Inflammatory macrophage (primary cell): ENCODE results near the gene PIR.
A peak's percentile ranks its signal among the peaks of the same experiment; 100 is the strongest.

ENCODE experiments used
- DNase-seq, 2 donors: peaks; one replicate each; pipeline ENCODE4 v3.0.0-alpha.2; 2020 to 2022
- total RNA-seq, 18 experiments: gene quantifications; one replicate each; lab custom pipeline; 2026; ENCODE audit warnings: mixed read lengths in 6 of 18, inconsistent platforms in 2 of 18; lab: John Stamatoyannopoulos, UW

The PIR gene
- 9.2 to 45.1 (median 23.7) reads per million in 18 experiments for total RNA-seq

DNA sequence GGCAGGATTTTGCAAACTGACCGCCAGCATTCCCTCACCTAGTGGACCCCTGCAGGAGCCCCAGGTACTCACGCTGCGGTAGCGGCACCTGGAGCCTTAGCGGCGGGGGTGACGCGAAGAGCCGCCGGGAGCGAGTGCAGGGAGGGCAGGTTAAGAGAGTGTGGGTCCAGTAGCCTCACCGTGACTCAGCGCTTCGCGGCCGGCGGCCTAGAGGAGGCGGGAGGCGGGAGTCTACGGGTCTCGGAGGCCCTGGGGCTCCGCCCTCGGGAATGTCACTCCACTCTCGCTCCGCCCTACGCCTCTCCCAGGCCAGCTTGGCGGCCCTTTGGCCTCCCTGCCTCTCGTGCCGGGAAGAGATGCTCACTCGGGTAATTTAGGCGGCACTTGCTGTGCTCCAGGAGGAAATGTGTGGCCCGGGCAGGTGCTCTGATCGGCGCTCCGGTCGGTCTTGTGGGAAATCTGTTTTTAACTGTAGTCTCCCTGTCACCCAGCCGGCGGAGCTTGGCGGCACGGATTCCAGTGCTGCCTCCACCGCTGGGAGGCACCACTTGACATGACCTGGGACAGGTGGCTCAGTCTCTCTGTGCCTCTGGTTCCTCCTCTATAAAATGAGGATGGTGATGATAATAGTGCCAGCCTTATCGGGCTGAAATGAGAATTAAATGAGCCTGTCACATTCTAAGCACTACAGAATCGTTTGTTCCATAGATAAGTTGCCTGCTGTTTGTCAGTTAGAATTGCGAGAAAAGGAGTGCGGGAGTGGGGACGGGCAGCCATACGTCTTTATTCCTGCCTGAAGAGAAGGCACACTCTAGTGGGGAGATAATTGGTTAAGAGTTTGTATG lies at the start of gene PIR:
Gene PIR (minus strand): TSS at position 216 of the 845 bp plus-strand sequence. CDS start 2,076 bp downstream, outside the sequence.
- DNase-seq: peak; percentile 72 to 84

DNA sequence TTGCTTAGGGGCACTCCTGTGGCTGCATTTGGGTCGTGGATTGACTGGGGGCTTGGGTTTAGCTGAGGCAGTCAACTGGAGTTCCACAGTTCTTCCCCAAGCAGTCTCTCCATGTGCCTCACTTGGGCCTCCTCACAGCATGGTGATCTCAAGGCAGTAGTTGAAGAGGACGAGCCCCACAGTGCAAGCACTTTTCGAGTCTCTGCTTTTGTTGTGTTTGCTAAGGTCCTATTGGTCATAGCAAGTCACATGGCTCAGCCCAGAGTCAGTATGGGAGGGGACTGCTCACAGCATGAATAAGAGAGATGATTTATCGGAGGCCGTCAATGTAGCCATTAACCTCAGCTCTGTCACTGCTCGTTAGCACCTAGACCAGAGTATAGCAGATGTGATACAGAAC lies 37.2 kb upstream of the PIR start:
- DNase-seq: no peak

DNA sequence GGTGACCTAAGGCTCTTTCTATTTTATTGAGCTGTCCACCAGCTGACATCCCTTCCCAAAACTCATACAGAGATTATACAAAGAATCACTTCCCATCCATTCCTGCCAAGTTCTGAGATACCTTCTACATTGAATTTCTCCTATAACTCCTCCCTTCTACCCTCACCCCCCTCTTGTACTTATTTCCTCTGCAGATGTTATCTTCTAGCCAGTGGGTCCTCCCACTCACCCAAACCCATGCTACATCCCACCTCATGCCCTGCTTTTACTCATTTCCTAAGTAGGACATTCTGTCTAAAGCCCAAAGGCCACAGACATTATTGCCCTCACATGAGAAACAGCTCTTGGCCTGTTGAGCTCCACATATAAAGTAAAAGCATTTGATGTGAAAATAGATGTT lies 36.0 kb upstream of the PIR start:
- DNase-seq: no peak

DNA sequence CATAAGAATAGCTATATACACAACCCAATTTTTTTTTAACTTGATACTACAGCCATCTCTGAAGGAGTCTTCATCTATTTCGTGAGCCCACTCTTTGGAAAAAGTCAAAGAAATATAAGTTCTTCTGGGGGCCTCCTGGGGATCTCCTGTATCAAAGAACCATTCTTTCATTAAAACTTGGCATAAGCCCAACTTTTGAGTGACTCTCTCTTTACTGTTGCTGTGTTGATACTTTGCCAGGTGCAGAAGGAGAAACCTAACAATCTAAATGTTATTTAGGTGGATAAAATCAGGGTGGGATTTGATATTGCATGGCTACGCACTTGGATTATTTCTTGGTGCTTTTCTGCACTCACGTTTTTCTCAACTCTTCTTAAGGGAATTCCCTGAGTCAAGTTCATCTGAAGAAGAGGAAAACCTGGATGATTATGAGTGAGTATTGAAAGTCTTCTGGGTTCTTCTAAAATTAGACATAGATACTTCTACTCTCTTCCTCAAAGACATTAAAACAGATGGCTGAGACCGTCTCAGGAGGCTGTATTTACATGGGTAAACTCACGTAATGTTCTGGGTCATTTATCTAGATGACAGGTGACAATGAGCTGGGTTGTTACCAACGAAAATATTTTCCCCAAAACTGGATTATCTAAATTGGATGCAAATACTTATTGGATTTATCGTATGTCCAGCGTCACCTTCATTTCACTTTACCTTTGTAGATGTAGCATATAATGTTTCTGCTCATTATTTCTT lies 32.7 kb upstream of the PIR start:
- no peak for DNase-seq

DNA sequence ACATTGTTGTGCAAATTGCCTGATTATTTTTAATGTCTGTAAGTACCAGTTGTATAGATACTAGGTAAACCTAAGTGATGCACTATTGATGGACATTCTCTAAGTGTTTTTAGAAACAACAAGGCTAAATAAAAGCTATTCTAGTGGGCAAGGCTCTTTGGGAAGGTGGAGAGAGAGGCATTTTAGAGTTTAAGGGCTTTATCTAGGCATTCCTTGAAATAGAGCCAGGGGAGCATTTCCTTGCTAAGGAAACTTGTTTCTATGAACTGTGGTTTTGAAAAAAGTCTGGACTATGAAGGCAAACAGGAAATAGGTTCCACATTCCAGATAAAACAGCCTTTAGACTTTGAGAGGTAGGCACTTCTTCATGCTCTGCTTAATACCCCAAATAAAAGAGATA lies 31.3 kb upstream of the PIR start:
- DNase-seq: no peak

DNA sequence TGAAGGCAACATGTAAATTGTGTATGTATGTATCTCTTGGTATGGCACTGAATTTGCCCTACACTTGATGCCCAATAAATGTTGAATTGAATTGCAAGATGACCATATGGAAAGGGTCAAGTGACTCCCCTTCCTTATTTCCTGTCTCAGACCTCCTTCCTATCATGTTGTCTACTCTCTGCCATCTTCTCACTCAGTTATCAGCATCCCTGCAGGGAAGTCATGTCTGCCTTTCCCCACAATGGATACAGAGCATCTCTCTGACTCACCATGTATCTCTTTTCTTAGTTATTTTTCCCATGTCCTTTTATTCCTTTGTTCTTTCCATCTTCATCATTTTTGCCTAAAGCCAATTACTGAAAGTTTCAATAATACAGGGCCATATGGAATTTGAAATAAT lies 30.0 kb upstream of the PIR start:
- DNase-seq: no peak

DNA sequence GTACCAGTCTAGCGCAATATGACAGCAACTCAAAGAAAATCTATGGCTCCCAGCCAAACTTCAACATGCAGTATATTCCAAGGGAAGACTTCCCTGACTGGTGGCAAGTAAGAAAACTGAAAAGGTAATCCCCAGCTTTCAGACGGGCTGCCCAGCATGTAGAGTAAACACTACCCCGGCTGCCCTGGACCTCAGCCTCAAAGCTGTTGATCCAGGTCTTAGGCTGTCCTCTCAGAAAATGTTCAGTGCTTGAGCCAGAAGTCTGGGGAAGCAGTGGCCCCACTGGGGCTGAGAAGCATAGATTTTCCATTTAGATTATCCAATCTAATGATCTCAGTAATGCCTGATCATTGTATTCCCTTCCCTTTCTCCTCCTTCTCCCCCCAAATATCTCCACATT lies 29.3 kb upstream of the PIR start:
- DNase-seq: no peak

DNA sequence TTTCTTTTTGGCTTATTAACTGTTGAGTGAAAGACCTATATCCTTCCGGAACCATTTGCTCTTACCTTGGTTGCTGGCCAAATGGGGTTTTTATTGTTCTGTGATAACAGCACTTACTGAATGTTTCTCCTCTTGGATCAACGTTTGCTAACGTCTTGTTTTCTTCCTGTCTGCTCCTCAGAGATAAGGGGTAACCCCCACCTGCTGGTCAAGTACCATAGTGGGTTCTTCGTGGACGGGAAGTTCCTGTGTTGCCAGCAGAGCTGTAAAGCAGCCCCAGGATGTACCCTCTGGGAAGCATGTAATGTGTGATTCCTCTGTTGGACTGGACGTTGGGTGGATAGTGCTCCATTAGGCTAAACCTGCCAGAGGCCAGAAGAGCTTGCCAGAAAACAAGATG lies 22.8 kb upstream of the PIR start:
- no peak for DNase-seq

DNA sequence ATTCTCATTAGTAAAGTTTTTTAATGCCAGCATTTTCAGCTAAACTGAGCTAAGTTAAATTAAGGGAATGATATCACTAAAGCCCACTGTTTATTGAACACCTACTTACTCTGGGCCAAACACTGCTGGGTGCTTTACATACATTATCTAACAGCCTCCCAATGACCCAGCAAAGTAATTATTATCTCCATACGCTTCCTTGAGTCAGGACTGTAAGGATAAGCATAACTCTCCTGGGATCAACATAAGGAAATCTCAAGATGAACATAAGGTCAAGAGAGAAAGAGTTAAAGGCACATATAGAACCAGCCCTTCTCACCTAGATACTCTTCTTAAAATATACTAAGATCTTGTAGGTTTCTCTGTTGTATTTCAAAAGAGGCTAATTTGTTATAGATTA lies 21.1 kb upstream of the PIR start:
- no peak for DNase-seq

DNA sequence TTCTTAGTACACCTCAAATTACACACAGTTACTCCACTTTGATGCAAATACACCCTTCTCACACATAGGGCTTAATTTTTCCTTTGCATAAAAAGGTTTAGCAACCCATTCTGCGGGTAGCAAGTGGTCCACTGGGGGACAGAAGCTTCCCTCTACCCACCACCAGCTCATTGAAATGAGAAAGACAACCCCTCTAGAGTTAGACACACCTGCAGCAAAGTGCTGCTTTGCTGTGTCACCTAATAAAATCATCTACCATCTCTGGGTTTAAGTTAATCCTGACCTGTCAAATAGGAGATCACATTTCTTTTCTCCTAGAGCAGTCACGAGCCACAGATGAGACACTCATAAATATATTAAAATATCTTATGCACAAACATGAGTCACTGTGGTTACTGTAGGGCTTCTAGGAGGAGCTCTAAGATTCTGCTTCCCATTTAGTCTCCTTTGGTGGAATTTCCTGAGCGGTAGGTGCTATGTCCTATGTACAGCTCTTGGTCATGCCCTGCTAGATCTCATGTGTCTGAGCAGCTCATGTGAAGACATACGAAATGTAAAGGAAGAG lies 19.4 kb upstream of the PIR start:
- DNase-seq: no peak

DNA sequence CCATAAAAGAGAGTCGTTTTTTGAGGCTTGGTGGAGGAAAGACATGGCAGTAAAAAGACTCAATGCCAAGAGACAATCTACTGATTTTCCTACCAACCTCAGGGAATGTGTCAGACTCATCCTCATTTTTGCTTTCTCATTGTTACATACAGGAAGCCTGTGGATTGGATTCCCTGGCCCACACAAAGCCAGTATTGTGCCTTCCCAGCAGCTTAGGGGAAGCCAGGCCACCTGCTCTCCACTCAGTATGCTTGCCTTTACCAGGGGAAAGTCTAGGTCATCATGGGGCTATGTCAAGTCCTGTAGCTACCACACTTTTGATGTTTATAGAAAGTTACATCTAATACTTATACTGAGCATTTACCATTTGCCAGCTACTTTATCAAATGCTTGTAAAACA lies 18.4 kb upstream of the PIR start:
- DNase-seq: no peak

DNA sequence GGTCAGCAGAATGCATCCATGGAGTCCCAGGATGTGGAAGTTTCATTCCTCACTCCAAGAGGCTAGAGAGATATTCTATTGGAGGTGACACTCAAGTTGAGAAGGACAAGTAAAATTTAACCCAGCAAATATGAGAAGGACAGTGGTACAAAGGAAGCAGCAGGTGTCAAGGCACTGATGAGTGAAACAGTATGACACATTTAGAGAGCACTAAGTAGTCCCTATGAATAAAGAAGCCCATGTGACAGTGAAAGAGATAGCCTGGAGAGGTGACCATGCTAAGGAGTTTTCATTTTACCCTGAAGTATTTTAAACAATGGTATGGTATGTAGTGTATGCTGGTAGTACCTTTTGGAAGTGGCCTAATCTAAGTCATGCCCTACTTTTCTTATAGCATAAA lies 16.7 kb upstream of the PIR start:
- no peak for DNase-seq

DNA sequence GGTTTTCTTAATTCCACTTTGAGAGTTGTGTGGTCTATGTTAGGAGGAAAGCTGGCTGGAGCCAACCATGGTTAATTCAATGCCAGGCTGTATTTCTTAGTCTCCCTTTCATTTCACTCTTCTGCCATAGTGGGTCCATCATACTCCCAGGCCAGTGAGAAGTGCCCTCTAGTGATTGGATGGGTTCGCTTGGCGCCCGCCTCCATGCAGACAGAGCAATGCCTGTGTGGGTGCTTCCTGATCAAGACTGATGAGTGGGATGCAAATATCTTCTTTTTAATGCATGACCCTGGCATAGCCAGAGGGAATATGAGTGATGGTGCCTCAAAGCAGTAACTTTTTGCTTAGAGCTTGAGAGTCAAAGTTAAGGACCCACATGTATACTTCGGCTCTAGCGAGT lies 13.9 kb upstream of the PIR start:
- DNase-seq: no peak

DNA sequence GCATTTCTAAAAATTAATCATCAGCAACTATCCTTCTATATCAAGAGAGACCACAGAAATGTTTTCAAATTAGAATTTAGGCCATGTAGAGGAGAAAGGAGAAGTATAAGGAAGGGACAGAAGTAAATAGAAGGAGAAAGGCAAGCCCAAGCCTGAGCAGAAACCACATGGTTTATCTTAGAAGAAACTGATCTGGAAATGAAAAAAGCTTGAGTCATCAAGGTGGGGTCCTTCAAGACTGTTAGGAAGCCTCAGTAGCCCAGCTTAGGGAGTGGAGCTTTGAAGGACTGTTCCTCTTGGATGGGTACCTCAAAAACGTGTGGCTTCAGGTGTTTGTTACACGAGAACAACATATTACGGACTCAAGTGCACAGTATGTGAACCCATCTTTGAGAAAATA lies 12.0 kb upstream of the PIR start:
- DNase-seq: no peak

DNA sequence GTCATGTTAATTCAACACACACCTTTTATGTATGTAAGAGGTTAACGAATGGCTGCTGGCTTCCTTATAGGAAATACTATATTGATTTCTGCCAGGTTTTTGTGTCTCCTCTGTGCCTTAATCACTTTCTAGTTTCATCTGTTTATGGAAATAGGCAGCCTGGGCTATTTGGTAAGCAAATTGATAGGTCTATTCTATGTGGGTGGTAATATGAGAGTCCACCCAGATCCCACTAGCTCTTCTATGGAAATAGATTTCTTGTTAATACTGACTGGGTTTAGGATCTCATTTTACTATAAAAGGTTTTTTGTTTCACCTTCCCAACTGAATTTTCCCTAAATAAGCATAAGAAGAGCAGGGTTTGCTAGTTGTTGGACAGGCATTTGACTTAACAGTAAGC lies 11.5 kb upstream of the PIR start:
- no peak for DNase-seq

DNA sequence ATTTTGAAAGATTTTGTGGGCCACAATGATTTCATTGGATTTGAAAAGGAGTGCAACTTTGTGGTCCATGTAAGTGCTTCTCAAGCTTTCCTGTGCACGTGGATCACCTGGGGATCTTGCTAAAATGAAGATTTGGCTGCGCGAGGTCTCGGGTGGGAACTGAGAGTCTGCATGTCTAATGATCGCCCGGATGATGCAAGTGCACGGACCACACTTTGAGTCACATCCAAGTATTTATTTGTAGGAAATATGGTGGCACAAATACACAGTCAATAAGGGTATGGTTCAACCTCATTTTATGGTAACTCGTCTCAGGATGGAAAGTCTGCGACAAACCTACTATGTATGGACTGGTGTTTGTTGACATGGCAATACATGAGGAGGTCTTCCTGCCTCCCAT lies 8.4 kb upstream of the PIR start:
- no peak for DNase-seq

DNA sequence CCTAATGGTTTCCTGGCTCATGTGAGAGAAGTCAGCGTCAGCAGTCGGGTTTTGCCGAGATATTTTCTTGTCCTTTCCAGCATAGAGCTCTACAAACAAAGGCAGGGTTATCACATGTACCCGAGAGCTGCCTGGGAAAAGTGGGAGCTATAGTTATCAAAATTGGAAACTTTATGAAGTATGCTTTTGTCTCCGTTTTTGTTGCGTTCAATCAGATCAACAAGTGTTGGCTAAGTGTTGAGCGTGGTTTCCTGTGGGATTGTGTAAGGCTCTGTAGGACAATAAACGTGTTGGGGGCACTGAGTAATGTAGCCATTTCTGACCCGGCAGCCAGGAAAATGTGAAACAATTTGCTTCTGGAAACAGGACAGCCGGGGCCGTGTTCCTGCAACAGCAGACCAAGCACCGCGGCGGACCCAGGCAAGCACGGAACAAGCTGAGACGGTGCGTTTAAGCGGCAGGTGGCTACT lies 7.4 kb upstream of the PIR start, which contains the start of gene BMX:
Gene BMX (plus strand): TSS at position 311 of the 470 bp plus-strand sequence. CDS start 7,547 bp downstream, outside the sequence.
- no peak for DNase-seq

DNA sequence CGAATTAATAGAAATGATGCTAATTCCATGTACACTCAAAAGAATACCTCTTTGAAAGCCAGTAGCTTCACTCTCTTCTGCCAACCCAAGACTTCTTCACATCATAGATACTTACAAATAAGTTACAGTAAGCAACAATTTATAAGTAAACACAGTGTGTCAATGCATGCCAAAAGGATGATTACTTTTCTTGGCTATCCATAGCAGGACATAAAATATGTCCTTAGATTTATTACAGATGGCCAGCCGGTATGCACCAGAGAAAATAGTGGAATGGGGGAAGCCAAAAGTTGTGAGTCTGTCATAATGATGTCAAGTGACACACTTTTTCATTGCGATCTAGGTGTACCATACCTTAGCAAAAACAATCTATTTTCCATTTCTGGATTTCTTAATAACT lies 6.8 kb upstream of the PIR start:
- no peak for DNase-seq

DNA sequence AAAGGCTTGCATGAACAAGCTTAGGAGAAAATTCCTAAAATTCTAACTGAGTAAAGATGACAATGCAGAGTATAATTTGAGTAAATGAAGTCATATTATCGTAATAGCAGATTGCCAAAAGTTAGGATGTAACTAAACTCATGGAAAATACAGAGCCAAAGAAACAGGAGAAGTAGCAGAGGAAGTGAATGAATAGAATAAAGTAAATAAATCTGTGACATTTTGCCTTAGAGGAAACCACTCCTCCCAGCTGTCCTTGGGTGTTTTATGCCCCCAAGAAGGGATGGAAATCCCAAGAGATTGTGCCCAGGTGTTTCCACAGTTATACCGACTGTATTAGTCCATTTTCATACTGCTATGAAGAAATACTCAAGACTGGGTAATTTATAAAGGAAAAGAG lies 5.6 kb upstream of the PIR start:
- no peak for DNase-seq

DNA sequence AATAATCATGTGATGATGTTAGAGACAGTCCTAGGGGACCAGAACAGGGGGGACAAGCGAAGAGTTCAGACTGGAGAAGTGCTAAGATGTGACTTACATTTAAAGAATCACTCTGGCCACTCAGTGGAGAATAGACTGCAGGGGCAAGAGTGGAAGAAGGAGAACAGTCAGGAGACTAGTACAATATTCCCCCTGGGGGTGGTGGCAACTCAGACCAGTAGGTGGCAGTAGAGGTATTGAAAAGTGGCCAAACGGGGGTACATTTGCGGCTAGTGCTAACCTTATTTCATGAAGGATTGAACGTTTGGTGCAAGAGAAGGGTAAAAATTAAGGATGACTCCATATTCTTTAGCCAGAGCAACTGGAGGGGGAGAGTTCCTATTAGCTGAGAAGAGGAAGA lies 4.7 kb upstream of the PIR start:
- peak; percentile 46 to 49 for DNase-seq

DNA sequence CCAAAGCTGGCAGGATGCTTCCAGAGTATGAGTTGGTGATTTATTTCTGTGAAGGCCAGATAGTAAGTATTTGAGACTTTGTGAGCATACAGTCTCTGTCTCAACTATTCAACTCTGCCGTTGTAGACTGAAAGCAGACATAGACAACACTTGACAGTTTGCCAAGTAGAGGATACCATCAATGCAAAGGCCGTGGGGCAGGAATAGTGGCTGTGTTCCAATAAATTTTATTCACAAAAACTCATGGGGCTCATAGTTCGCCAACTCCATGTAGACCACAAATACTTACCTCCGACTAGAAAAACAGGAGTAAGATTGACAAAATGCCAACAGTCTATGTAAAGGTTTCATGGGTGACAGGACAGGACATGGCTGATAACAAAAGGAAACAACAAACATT lies 3.7 kb upstream of the PIR start:
- DNase-seq: no peak

DNA sequence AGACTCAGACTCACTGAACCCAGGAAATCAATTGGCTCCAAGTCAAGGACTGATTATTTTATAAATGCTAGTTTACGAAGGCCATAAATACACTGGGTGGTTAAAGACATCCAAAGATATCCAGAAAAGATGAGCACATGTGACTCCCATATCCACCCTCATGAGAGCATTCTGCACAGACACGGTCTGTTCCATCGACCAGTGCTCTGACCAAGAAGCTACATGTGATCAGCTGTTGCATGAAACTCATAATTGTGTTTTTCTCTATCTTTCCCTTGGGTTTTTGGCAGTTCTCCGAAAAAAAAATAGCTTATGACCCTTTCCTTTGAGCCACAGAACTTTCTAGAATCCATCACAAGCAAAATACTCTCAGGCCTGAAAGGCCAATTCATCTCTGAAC lies 2.7 kb upstream of the PIR start:
- DNase-seq: no peak

DNA sequence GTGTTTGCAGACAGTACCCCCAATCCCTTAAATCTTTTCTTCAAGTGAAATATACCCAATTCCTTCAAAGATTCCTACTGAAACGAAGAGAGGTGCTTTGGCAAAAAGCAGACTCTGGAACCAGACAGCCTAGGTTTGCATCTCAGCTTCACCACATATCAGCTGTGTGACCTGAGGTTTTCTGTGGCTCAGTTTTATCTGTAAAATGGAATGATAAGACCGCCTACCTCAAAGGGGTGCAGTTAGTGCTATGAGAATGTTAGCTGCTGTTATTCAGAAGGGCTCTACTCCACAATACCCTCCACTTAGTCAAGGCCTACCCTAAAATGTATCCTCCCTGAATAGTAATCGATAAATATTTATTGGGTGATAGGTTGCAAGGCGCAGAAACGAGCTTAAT lies 664 bp downstream of the PIR start:
- DNase-seq: no peak

DNA sequence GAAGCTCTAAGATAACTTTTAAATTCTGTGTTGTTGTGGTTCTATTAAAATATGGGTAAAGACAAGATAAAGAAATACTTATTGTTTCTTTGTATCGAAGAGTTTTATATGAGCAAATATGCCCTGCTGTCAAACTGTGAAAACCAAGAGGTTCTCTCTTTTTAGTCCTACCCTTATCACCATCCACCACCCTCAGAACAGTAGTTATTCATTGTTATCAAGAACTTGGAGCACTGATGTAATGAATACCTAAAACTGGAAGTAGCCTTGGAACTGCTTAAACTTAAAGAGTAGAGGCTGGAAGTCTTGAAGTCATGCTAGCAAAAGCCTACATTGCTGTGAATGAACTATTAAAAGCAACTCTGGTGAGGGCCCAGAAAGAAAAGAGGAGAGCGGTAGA lies 9.2 kb downstream of the PIR start:
- no peak for DNase-seq
